OCI-LY7 (cell line): ENCODE measurements around the gene PNPT1. TPM values are rescaled to one million over a fixed set of nuclear protein-coding genes. Genes with fewer than 3 reads are reported as not detected.

Source experiments
- BruUV-seq: library from RNA; stranded (reverse); fragments of 400-500 nt; replicated peaks from 2 replicates; lab custom pipeline; 2021; lab: Mats Ljungman, UMichigan
- CTCF ChIA-PET: fragments of 300-600 bp; sonication (Branson Sonifier 250); formaldehyde crosslinking; loops from one replicate; lab custom pipeline; 2022; ENCODE audit warnings: antibody characterized with exemption; ENCODE audit not compliant: unreplicated experiment; lab: Charles Lee
- POLR2A ChIA-PET: fragments of 300-600 bp; sonication (Branson Sonifier 250); formaldehyde crosslinking; loops from one replicate; lab custom pipeline; 2022; ENCODE audit warnings: antibody characterized with exemption; lab: Charles Lee
- DNase-seq: peaks from one replicate; pipeline ENCODE4 v3.0.0-alpha.2; 2015; ENCODE audit warnings: low spot score
- H2AFZ ChIP-seq: fragments of 200-600 bp; sonication (generic), shearing (Covaris generic); 2 replicates; pipeline ENCODE4 v1.6.1; 2014; ENCODE audit warnings: mild to moderate bottlenecking, antibody characterized with exemption, low read length, moderate library complexity
- H3K27ac ChIP-seq: fragments of 200-600 bp; sonication (generic); 2 replicates; pipeline ENCODE4 v1.5.1; 2014; ENCODE audit warnings: mixed run types, low read depth, mild to moderate bottlenecking, moderate library complexity, low read length, inconsistent platforms; ENCODE audit not compliant: poor library complexity, severe bottlenecking
- H3K36me3 ChIP-seq: fragments of 200-600 bp; sonication (generic); 2 replicates; pipeline ENCODE4 v1.6.1; 2014; ENCODE audit warnings: mild to moderate bottlenecking, antibody characterized with exemption, low read length, moderate library complexity, mixed read lengths; ENCODE audit not compliant: insufficient read depth
- H3K4me1 ChIP-seq: fragments of 200-600 bp; sonication (generic); 2 replicates; pipeline ENCODE4 v1.5.1; 2014; ENCODE audit warnings: mild to moderate bottlenecking, low read length; ENCODE audit not compliant: insufficient read depth, poor library complexity, severe bottlenecking
- H3K4me2 ChIP-seq: fragments of 200-600 bp; sonication (generic); 2 replicates; pipeline ENCODE4 v1.6.1; 2014; ENCODE audit warnings: mild to moderate bottlenecking, low read length
- H3K4me3 ChIP-seq: fragments of 200-600 bp; sonication (generic); 2 replicates; pipeline ENCODE4 v1.5.1; 2014; ENCODE audit warnings: mild to moderate bottlenecking, low read depth, low read length; ENCODE audit not compliant: poor library complexity, severe bottlenecking
- H3K79me2 ChIP-seq: fragments of 200-600 bp; sonication (generic); 2 replicates; pipeline ENCODE4 v1.6.1; 2016; ENCODE audit warnings: low read depth, mild to moderate bottlenecking, low read length, moderate library complexity, mixed read lengths; ENCODE audit not compliant: insufficient read depth
- H3K9me2 ChIP-seq: fragments of 200-600 bp; sonication (generic); 2 replicates; pipeline ENCODE4 v1.6.1; 2016; ENCODE audit warnings: mild to moderate bottlenecking, low read length, mixed read lengths; ENCODE audit not compliant: insufficient read depth
- H3K9me3 ChIP-seq: fragments of 200-600 bp; sonication (generic); 2 replicates; pipeline ENCODE4 v1.6.1; 2014; ENCODE audit warnings: mild to moderate bottlenecking, mixed run types, low read length, mixed read lengths
- H4K20me1 ChIP-seq: fragments of 200-600 bp; sonication (generic); 2 replicates; pipeline ENCODE4 v1.6.1; 2014; ENCODE audit warnings: mild to moderate bottlenecking, antibody characterized with exemption, low read length, moderate library complexity, mixed read lengths; ENCODE audit not compliant: insufficient read depth
- EZH2phosphoT487 ChIP-seq: fragments of 200-600 bp; sonication (generic); IDR thresholded peaks from 2 replicates; pipeline ENCODE4 v1.6.1; 2018; ENCODE audit warnings: low read depth, borderline replicate concordance, mild to moderate bottlenecking, mixed run types, antibody characterized with exemption, low read length, moderate library complexity, mixed read lengths
- intact Hi-C: fragments of 100-400 bp; cut with micrococcal nuclease; formaldehyde crosslinking; loops from one replicate; pipeline ENCODE4 v1.10.0; 2022; ENCODE audit not compliant: unreplicated experiment
- total RNA-seq, 2 experiments: library from RNA; depleted of rRNA in 1 of 2; stranded (reverse); fragments of >200 nt in 1 of 2; shearing (Covaris generic) in 1 of 2; gene quantifications; 2 replicates each; pipeline ENCODE4 v1.2.3, GENCODE V29; 2014 to 2022
- TF ChIP-seq, protein P1 (sequence below): fragments of 200-600 bp; sonication (generic); conservative IDR thresholded peaks from 2 replicates; pipeline ENCODE4 v1.5.1; 2014; ENCODE audit warnings: mild to moderate bottlenecking, antibody characterized with exemption, low read length, moderate library complexity, mixed read lengths

PNPT1 gene
- total RNA-seq, 2 experiments from 2014 or later = 35.1 to 45.0 TPM

DNA sequence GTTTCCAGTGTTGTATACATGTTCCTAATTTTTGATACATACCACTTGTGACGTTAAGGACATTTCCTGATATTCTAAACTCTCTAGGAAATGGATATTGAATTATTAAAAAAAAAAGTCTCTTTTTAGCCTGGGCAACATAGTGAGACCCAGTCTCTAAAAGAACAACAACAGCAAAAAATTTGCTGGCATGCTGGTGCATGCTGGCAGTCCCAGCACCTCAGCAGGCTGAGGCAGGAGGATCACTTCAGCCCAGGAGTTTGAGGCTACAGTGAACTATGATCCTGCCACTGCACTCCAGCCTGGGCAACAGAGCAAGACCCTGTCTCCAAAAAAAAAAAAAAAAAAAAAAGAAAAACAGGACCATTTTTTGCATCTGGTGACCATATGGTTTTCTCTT is 65.7 kb downstream of the PNPT1 start:
- no peak overlapping the region for H3K27ac ChIP-seq
- H3K79me2 ChIP-seq = no peaks in the 10 kb centered on the region
- ChIA-PET POLR2A (interaction anchor here (1.2 kb wide), 1 partner anchor 12 kb away, joined by 3 read pairs; no protein-coding TSS in a partner anchor), CTCF (no interaction called here)
- H2AFZ ChIP-seq = no peak overlapping the region
- no peak overlapping the region for H3K4me3 ChIP-seq
- H3K9me2 ChIP-seq = no peaks in the 10 kb centered on the region
- TF ChIP-seq, protein P1, sequence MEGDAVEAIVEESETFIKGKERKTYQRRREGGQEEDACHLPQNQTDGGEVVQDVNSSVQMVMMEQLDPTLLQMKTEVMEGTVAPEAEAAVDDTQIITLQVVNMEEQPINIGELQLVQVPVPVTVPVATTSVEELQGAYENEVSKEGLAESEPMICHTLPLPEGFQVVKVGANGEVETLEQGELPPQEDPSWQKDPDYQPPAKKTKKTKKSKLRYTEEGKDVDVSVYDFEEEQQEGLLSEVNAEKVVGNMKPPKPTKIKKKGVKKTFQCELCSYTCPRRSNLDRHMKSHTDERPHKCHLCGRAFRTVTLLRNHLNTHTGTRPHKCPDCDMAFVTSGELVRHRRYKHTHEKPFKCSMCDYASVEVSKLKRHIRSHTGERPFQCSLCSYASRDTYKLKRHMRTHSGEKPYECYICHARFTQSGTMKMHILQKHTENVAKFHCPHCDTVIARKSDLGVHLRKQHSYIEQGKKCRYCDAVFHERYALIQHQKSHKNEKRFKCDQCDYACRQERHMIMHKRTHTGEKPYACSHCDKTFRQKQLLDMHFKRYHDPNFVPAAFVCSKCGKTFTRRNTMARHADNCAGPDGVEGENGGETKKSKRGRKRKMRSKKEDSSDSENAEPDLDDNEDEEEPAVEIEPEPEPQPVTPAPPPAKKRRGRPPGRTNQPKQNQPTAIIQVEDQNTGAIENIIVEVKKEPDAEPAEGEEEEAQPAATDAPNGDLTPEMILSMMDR = no peak
- TF ChIP-seq EZH2phosphoT487 = no peak
- H3K4me2 ChIP-seq = no peak overlapping the region
- DNase-seq = no peak
- H3K36me3 ChIP-seq = peaks cover 16% of the 10 kb centered on the region
- H3K4me1 ChIP-seq = no peaks in the 10 kb centered on the region
- peaks cover 8% of the 10 kb centered on the region for H4K20me1 ChIP-seq
- no TSS peak for BruUV-seq
- intact Hi-C loops = no loop called here
- H3K9me3 ChIP-seq = no peaks in the 10 kb centered on the region

DNA sequence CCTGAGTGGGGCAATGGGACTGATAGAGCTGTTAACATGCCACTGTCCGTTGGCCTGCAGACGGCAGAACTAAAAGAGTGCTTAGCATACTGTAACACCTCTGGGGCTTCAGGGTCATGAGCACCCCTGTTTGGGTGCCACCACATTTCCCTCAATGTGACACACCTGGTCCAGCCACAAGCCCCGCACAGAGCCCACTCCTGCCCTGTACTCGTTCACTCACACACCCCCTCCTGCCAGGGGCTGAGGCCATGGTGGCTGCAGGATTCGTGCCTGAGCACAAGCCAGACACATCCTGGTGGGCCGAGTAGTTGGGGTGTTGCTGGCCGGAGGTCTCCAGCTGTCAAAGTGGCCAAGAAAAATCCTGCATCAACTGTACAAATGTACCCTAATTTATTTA is 71.8 kb downstream of the PNPT1 start:
- Histone ChIP-seq H3K9me3 (no peaks in the 10 kb centered on the region), H3K4me2 (no peak overlapping the region), H4K20me1 (peaks cover 27% of the 10 kb centered on the region), H3K4me1 (peaks cover 16% of the 10 kb centered on the region), H3K9me2 (no peaks in the 10 kb centered on the region), H3K36me3 (peaks cover 23% of the 10 kb centered on the region; the same call in 1 of the 2 replicates), H2AFZ (no peak overlapping the region), H3K79me2 (peaks cover 44% of the 10 kb centered on the region), H3K4me3 (no peak overlapping the region), H3K27ac (no peak overlapping the region)
- BruUV-seq = no TSS peak
- POLR2A ChIA-PET = interaction anchor here (0.7 kb wide), 1 partner anchor 435 kb away, joined by 3 read pairs; no protein-coding TSS in a partner anchor
- intact Hi-C loops = no loop called here
- TF ChIP-seq, protein P1 = no peak
- TF ChIP-seq EZH2phosphoT487 = no peak
- CTCF ChIA-PET = interaction anchor here (0.6 kb wide), 1 partner anchor 147 kb away, joined by 3 read pairs; no protein-coding TSS in a partner anchor
- no peak for DNase-seq

DNA sequence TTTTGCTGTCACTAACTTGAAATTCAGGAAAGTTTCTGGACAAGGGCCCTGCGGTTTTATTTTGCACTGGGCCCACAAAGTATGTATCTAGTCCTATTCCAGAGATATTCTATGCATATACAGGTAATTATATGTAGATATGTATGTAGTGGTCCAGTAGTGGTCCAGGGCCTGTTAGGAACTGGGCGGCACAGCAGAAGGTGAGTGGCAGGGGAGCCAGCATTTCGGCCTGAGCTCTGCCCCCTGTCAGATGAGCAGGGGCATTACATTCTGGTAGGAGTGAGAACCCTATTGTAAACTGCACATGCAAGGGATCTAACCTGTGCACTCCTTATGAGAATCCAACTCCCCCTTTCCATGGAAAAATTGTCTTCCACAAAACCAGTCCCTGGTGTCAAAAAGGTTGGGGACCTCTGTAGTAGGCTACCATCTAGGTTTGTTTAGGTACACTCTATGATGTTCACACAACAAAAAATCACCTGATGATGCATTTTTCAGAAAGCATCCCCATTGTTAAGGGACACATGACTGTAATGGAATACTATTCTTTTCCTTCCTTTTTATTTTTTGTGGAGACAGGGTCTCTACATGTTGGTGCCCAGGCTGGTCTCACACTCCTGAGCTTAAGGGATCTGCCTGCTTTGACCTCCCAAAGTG is 73.4 kb downstream of the PNPT1 start:
- CTCF ChIA-PET = no interaction called here

More for the DNA sequence above, 73.4 kb downstream of the PNPT1 start:
- H3K27ac ChIP-seq = no peak overlapping the region
- peak overlapping the region; percentile 96 for H3K4me2 ChIP-seq
- H4K20me1 ChIP-seq = peaks cover 40% of the 10 kb centered on the region
- intact Hi-C loops = no loop called here
- H3K79me2 ChIP-seq = peaks cover 59% of the 10 kb centered on the region
- POLR2A ChIA-PET = interaction anchor here (1.0 kb wide), 1 partner anchor 10 kb away, joined by 3 read pairs; no protein-coding TSS in a partner anchor
- DNase-seq = peak; percentile 56
- peak overlapping the region; percentile 96 for H3K4me3 ChIP-seq
- peaks cover 22% of the 10 kb centered on the region for H3K4me1 ChIP-seq
- BruUV-seq = no TSS peak
- TF ChIP-seq, protein P1 = peak; percentile 82
- TF ChIP-seq EZH2phosphoT487 = no peak
- H3K9me3 ChIP-seq = no peaks in the 10 kb centered on the region
- H3K36me3 ChIP-seq = peaks cover 34% of the 10 kb centered on the region; the same call in 1 of the 2 replicates
- no peaks in the 10 kb centered on the region for H3K9me2 ChIP-seq
- H2AFZ ChIP-seq = no peak overlapping the region
